ENCODE results near the gene MED13L. TPM values are rescaled to one million over a fixed set of nuclear protein-coding genes. Genes with fewer than 3 reads are reported as not detected.

MED13L gene
- total and polyA plus RNA-seq, 2 of the 4 experiments (the other 2 are of a cell fraction) = 17.9 to 49.1 TPM

GRCh38 chr12:116202433-116202832, 75.1 kb downstream of the MED13L start:
- H2BK120ac ChIP-seq (ENCODE audit: low read depth, low read length) = no peak overlapping the region; the same call in 1 of the 2 replicates
- ATAC-seq (ENCODE audit: low read depth) (0 out of 2 replicates have a peak, but pooled peaks have one; percentile 28), DNase-seq (no peak)
- dilution Hi-C loops (cut with HindIII; ENCODE audit: low sequenced_read_pairs, unreplicated experiment) (no loop called here), intact Hi-C loops (cut with micrococcal nuclease) (no loop called here), in situ Hi-C loops (cut with MboI; ENCODE audit: low sequenced_read_pairs) (no loop called here)
- ChIA-PET POLR2A (ENCODE audit: unreplicated experiment) (interaction anchor here (0.6 kb wide), 1 partner anchor 1861 kb away, joined by 4 read pairs; no protein-coding TSS in a partner anchor), CTCF (interaction anchor here (1.0 kb wide), 1 partner anchor 398 kb away, joined by 4 read pairs; no protein-coding TSS in a partner anchor)
- peaks cover 17% of the 10 kb centered on the region for H3K9me1 ChIP-seq (ENCODE audit: insufficient read depth, low read length)
- 0 out of 2 replicates have a peak overlapping the region, but pooled peaks have one; percentile 18 for H3K14ac ChIP-seq (replicated peaks; ENCODE audit: low read depth, low read length)
- H3K9me3 ChIP-seq (ENCODE audit: control insufficient read depth, insufficient read depth, low read length) = no peaks in the 10 kb centered on the region
- H3K79me1 ChIP-seq (ENCODE audit: low read depth in 1 of 2, low read length in 2 of 2) = peaks cover 20 to 74% of the 10 kb centered on the region in 2 experiments
- H2BK15ac ChIP-seq (ENCODE audit: low read depth, low read length) = no peak overlapping the region
- no peaks in the 10 kb centered on the region; the same call in 1 of the 2 replicates for H3K36me3 ChIP-seq (ENCODE audit: control insufficient read depth, insufficient read depth, low read length)
- no peak overlapping the region for H3K4me2 ChIP-seq (ENCODE audit: low read depth, low read length)
- H2AK5ac ChIP-seq (ENCODE audit: low read depth, low read length) = peak overlapping the region; percentile 22; the same call in 1 of the 2 replicates
- H3K27me3 ChIP-seq (ENCODE audit: control insufficient read depth, insufficient read depth, low read length) = no peaks in the 10 kb centered on the region
- H2BK5ac ChIP-seq (ENCODE audit: low read depth, low read length, poor library complexity, severe bottlenecking) = no peak overlapping the region
- no peak overlapping the region for H4K8ac ChIP-seq (ENCODE audit: low read depth in 2 of 2, low read length in 2 of 2)
- H3K23ac ChIP-seq (ENCODE audit: low read depth, low read length) = no peak overlapping the region
- BruUV-seq (replicated peaks) = no TSS peak
- H4K91ac ChIP-seq (ENCODE audit: insufficient read depth, low read depth, low read length) = no peak overlapping the region
- no peak overlapping the region for H2AK9ac ChIP-seq (replicated peaks; ENCODE audit: low read depth, low read length, poor library complexity)
- H3K9ac ChIP-seq (ENCODE audit: low read depth, low read length) = no peak overlapping the region
- H3K4me1 ChIP-seq (ENCODE audit: control insufficient read depth, insufficient read depth, low read length) = peaks cover 13% of the 10 kb centered on the region
- TF ChIP-seq FOS (IDR thresholded peaks at IDR 0.05; ENCODE audit: low read depth, low read length) = no peak
- WGBS, 2 experiments (ENCODE audit: extremely low coverage in 2 of 2, insufficient read length in 1 of 2) = no CpG with 5 or more reads among the region's 4 CpGs
- no peak overlapping the region for H2BK20ac ChIP-seq (ENCODE audit: low read depth, low read length)
- H3K56ac ChIP-seq (ENCODE audit: extremely low read depth, insufficient read depth, low read length) = no peak overlapping the region
- H4K20me1 ChIP-seq (ENCODE audit: insufficient read depth, low read length) = peaks cover 82% of the 10 kb centered on the region
- H4K5ac ChIP-seq (ENCODE audit: low read depth, low read length) = no peak overlapping the region
- no peak overlapping the region for H2AFZ ChIP-seq (replicated peaks; ENCODE audit: low read length, poor library complexity)
- H3K4ac ChIP-seq (ENCODE audit: low read depth, low read length) = peak overlapping the region; percentile 38; the same call in 1 of the 2 replicates
- no peak overlapping the region for H3K4me3 ChIP-seq (ENCODE audit: insufficient read depth, low read depth, low read length)
- H3K18ac ChIP-seq (ENCODE audit: low read depth, low read length) = no peak overlapping the region
- no peak overlapping the region for H3K27ac ChIP-seq (ENCODE audit: insufficient read depth, low read length)
